ENCODE measurements around the gene PROCR.

The PROCR gene

GRCh38 chr20:35133031-35133430 is 38.8 kb upstream of the PROCR start:
- no peak for DNase-seq (ENCODE audit: low read depth)
- no peak for TF ChIP-seq CTCF (IDR thresholded peaks at IDR 0.05; ENCODE audit: low read depth, low read length)
- TF ChIP-seq POLR2A (IDR thresholded peaks at IDR 0.05; ENCODE audit: extremely low read depth, insufficient read length): no peak
- no peak for TF ChIP-seq MAX (IDR thresholded peaks at IDR 0.05; ENCODE audit: low read depth, low read length)
- TF ChIP-seq MYC (IDR thresholded peaks at IDR 0.05; ENCODE audit: low read depth, low read length): no peak
- no peak overlapping the region for H3K4me3 ChIP-seq (ENCODE audit: low read depth, low read length)

- TF ChIP-seq MYC (IDR thresholded peaks at IDR 0.05; ENCODE audit: low read depth, low read length): no peak
- no peak for TF ChIP-seq POLR2A (IDR thresholded peaks at IDR 0.05; ENCODE audit: extremely low read depth, insufficient read length)
- no peak for TF ChIP-seq CTCF (IDR thresholded peaks at IDR 0.05; ENCODE audit: low read depth, low read length)
- no peak for TF ChIP-seq MAX (IDR thresholded peaks at IDR 0.05; ENCODE audit: low read depth, low read length)
- H3K4me3 ChIP-seq (ENCODE audit: low read depth, low read length): no peak overlapping the region
- no peak for DNase-seq (ENCODE audit: low read depth)
Observed at GRCh38 chr20:35133735-35134134, 38.1 kb upstream of the PROCR start.

GRCh38 chr20:35134472-35134871 is 37.4 kb upstream of the PROCR start:
- H3K4me3 ChIP-seq (ENCODE audit: low read depth, low read length): no peak overlapping the region
- TF ChIP-seq MYC (IDR thresholded peaks at IDR 0.05; ENCODE audit: low read depth, low read length) (no peak), CTCF (IDR thresholded peaks at IDR 0.05; ENCODE audit: low read depth, low read length) (no peak), MAX (IDR thresholded peaks at IDR 0.05; ENCODE audit: low read depth, low read length) (no peak), POLR2A (IDR thresholded peaks at IDR 0.05; ENCODE audit: extremely low read depth, insufficient read length) (no peak)
- DNase-seq (ENCODE audit: low read depth): no peak

GRCh38 chr20:35134880-35135279 is 37.0 kb upstream of the PROCR start:
- TF ChIP-seq MAX (IDR thresholded peaks at IDR 0.05; ENCODE audit: low read depth, low read length) (no peak), POLR2A (IDR thresholded peaks at IDR 0.05; ENCODE audit: extremely low read depth, insufficient read length) (no peak), MYC (IDR thresholded peaks at IDR 0.05; ENCODE audit: low read depth, low read length) (no peak), CTCF (IDR thresholded peaks at IDR 0.05; ENCODE audit: low read depth, low read length) (no peak)
- no peak overlapping the region for H3K4me3 ChIP-seq (ENCODE audit: low read depth, low read length)
- DNase-seq (ENCODE audit: low read depth): no peak

GRCh38 chr20:35135867-35136586 is 35.8 kb upstream of the PROCR start:
- TF ChIP-seq MYC (IDR thresholded peaks at IDR 0.05; ENCODE audit: low read depth, low read length): no peak
- TF ChIP-seq CTCF (IDR thresholded peaks at IDR 0.05; ENCODE audit: low read depth, low read length): no peak
- TF ChIP-seq MAX (IDR thresholded peaks at IDR 0.05; ENCODE audit: low read depth, low read length): no peak
- TF ChIP-seq POLR2A (IDR thresholded peaks at IDR 0.05; ENCODE audit: extremely low read depth, insufficient read length): no peak
- H3K4me3 ChIP-seq (ENCODE audit: low read depth, low read length): no peak overlapping the region
- DNase-seq (ENCODE audit: low read depth): peak; percentile 22

Measured in NB4 (cell line).